Panc1 (cell line): ENCODE measurements around the gene SH2D3C.

Experiments
- CTCF ChIP-seq: fragments of 450-650 bp; IDR thresholded peaks from 2 replicates; pipeline ENCODE4 v1.5.1; 2017; ENCODE audit warnings: mild to moderate bottlenecking
- TCF7L2 ChIP-seq: IDR thresholded peaks from 2 replicates; pipeline ENCODE4 v1.6.1; 2011; ENCODE audit warnings: mild to moderate bottlenecking, low read depth, low read length, inconsistent platforms

DNA sequence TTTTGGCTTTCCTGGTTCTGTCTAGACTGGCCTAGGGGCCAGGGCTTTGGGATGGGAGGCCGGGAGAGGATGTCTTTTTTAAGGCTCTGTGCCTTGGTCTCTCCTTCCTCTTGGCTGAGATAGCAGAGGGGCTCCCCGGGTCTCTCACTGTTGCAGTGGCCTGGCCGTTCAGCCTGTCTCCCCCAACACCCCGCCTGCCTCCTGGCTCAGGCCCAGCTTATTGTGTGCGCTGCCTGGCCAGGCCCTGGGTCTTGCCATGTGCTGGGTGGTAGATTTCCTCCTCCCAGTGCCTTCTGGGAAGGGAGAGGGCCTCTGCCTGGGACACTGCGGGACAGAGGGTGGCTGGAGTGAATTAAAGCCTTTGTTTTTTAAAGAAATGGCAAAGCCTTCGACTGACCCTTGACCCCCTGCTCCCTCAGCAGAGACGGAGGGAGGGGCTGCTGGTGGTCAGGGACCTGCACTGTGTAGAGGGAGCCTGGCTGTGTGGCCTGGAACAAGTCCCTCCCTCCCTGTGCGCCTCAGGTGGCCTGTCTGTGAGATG is 35.3 kb upstream of the SH2D3C start:
- TF ChIP-seq CTCF (no peak), TCF7L2 (no peak)
